EL (cell line): Measurements from ENCODE around the gene MTARC2.
"Not testable (repeated sequence)": the region's sequence is repeated elsewhere in the genome, so short reads cannot be mapped to it uniquely, and the experiment has no call there.

Experiments
- DNase-seq: peaks from one replicate; pipeline ENCODE4 v3.0.0-alpha.2; 2016

The MTARC2 gene

GRCh38 chr1:220732621-220733020 is 15.5 kb upstream of the MTARC2 start:
- no peak for DNase-seq

- peak; percentile 91 for DNase-seq
These were observed 15.0 kb upstream of the MTARC2 start for GRCh38 chr1:220733086-220733601.

DNA sequence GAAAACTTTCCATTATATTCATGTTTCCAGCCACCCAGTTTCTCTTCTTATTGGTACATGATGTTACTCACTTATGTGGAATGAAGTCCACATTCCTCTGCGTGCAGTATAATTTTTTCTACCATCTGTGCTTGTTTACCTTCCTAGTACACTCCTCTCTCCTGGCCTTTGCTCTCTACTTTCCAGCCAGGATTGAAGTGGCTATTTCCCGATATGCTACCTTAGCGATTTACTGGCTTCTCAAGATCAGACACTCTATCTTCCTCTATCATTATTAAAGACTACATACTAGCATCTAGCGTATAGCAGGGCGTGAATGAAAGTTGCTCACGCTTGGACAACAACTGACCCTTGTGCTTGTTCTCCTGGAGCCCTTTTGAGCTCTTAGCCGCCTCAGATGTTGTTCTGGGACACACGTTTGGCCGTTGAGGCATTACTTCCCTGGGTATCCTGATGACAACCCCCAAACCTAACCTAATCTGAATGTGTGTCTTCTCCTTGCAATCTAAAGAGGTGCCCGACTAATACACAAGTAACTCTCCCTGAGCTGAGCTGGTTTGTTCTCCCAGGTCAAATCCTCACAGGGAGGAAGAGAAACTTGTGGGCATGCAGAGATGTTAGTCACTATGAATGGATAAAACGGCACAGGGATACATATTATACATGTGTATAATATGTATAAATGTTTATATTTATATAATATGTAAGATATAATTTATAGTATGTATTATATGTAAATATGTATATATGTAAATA is 13.4 kb upstream of the MTARC2 start:
- peak; percentile 81 for DNase-seq

- not testable (repeated sequence) for DNase-seq
These were observed 11.8 kb upstream of the MTARC2 start for GRCh38 chr1:220736283-220736682.

DNA sequence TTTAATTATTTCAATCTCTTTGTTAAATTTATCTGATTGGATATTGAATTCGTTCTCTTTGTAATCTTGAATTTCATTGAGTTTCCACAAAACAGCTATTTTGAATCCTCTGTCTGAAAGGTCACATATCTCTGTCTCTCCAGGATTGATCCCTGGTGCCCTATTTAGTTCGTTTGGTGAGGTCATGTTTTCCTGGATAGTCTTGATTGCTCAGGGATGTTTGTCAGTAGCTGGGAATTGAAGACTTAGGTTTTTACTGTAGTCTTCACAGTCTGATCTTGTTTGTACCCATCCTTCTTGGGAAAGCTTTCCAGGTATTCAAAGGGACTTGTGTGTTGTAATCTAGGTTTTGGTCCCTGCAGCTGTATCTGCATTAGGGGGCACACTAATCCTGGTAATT is 6.8 kb upstream of the MTARC2 start:
- DNase-seq: no peak

GRCh38 chr1:220741825-220742224 is 6.3 kb upstream of the MTARC2 start:
- no peak for DNase-seq

DNA sequence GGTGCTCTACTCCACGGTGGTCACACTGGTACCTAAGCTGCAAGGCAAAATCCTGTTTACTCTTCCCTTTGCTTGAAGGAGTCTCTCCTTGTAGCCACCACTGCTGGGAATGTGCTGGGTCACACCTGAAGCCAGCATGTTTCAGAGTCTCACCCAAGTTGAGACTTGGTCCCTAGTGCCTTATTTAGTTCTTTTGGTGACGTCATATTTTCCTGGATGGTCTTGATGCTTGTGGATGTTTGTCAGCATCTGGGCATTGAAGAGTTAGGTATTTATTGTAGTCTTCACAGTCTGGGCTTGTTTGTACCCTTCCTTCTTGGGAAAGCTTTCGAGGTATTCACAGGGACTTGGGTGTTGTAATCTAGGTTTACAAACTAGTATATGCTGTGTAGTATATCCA is 5.6 kb upstream of the MTARC2 start:
- no peak for DNase-seq

GRCh38 chr1:220746851-220747250 is 1.3 kb upstream of the MTARC2 start:
- DNase-seq: no peak

GRCh38 chr1:220747437-220748088 is 559 bp upstream of the MTARC2 start:
- DNase-seq: no peak

DNA sequence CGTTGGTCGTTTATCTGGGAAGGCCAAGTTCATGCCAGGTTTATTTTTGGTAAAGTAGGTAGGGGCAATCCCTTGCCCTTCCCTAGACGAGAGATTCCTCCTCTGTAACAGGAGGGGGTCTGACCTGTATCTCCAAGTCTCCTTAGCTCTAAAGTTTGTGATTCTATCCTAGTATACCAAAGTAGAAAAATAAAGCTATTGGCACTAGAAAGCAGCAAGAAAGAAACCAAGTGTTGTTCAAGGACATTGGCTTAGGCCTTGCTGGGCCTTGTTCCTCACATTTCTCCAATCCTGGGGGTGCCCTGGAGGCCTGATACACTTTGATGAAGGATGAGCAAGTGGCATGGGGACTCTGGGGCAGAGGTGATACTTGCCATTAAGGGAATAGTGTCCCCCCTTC is 814 bp downstream of the MTARC2 start:
- DNase-seq: peak; percentile 8

- DNase-seq: no peak
These were observed 2.0 kb downstream of the MTARC2 start for GRCh38 chr1:220750131-220750515.

GRCh38 chr1:220751111-220751510 is 3.0 kb downstream of the MTARC2 start:
- no peak for DNase-seq

DNA sequence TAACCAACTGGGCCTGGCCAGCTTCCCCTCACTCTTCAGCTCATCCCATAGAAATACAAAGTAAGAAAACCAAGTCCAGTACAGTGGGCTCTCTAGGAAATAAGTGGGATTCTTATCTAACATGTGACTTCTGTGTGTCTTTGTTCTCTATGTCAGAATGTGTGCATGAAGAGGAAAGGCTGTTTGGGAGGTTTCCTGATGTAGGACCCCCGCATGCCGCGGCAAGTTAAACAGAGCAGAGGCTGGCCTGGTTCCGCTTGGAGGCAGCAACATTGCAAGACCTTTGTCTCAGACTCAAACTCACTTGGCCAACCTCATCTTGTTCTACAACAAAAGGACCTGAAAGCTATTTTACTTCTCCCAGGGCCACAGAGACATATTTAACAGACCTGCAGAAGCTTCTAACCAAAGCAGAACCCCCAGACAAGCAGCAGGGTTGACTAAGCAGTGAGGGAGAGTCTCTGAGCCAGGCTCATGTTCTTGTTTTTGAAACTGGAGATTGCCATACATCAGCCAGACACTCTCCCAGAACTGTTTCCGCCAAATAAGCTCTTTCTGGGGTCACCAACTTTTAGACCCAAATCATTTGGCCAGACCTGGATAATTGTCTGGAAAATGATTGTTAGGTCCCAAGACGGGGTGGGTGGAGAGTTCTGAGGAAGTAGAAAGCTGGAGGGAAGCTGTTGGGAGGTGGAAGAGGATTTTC is 6.2 kb downstream of the MTARC2 start:
- no peak for DNase-seq

GRCh38 chr1:220754918-220755295 is 6.8 kb downstream of the MTARC2 start:
- no peak for DNase-seq

DNA sequence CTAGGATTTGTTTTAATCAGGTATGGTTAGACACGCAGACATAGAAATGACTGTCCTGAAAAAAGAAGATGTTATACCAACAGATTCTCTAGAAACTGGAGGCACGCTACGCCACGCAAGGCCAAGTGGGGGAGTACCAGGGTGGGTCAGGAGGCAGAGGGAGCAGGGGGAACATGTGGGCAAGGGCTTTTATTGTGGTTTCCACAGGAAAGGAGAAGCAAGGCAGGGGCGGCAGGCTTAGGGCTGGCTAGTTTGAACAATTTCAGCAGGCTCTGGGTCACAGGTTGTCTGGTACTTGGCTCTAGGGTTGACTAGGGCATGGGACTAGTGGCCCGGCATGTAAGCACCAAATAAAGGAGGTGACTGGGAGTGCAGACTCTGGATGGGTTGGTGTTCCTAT is 7.2 kb downstream of the MTARC2 start:
- DNase-seq: no peak

GRCh38 chr1:220757441-220757840 is 9.3 kb downstream of the MTARC2 start:
- no peak for DNase-seq

- DNase-seq: no peak
These were observed 11.0 kb downstream of the MTARC2 start for GRCh38 chr1:220759147-220759546.

- no peak for DNase-seq
These were observed 13.7 kb downstream of the MTARC2 start for GRCh38 chr1:220761688-220762427.

GRCh38 chr1:220764757-220765156 is 16.6 kb downstream of the MTARC2 start:
- DNase-seq: no peak

DNA sequence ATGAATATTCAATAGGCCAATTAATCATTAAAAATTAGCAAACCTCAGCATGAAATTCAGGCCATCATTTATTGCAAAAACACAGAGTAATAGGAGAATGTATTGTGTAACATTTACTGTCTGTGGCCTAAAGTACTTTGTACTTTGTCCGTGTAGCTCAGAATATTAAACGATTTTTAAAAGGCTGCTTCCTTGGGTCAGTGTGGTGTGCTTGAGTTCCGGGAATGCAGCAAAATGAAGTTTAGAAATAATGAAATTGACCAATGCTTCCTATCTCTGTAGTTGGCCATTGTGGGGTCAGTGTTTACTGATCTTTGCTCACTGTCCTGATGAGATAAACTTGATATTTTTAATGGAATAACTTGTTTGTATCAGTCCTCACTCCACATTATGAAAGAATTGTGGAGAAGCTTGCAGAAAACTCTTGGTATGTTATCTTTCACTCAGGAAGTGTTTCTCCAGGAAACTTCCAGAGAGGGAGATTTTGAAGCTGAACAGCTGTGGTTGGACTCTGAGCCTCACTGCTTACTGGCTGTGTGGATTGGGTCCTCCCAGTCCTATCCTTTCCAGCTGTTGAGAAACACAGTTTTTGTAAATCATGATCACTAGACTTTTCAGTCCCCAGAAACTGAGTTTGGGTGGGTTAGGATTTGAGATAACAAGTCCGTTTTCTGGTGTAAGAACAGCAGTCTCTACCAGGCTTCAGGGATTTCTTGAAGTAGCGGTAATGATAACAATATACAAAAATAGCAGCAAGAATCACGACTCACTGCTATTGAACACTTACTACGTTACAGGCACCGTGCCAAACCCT is 19.4 kb downstream of the MTARC2 start:
- no peak for DNase-seq

GRCh38 chr1:220768126-220768601 is 20.0 kb downstream of the MTARC2 start:
- no peak for DNase-seq

- DNase-seq: no peak
These were observed 21.1 kb downstream of the MTARC2 start for GRCh38 chr1:220769205-220769604.
